AG04449 (cell line): Measurements from ENCODE around the gene COMMD1.
"Not testable (repeated sequence)": the region's sequence is repeated elsewhere in the genome, so short reads cannot be mapped to it uniquely, and the experiment has no call there.

Experiments used
- CTCF ChIA-PET: fragments of 350-600 bp; formaldehyde crosslinking; extraction: SDS; loops from one replicate; lab custom pipeline; 2021; ENCODE audit warnings: antibody characterized with exemption; lab: Yijun Ruan, JAX
- POLR2A ChIA-PET: fragments of 400-600, 350-600 bp; formaldehyde crosslinking; extraction: SDS; loops from one replicate; lab custom pipeline; 2020; ENCODE audit warnings: antibody characterized with exemption, inconsistent platforms; lab: Yijun Ruan, JAX
- DNase-seq: peaks from one replicate; pipeline ENCODE4 v3.0.0-alpha.2; 2010; ENCODE audit warnings: low read depth, low spot score
- H3K4me3 ChIP-seq: 2 replicates; pipeline ENCODE4 v1.5.1; 2011; ENCODE audit warnings: low read depth, mild to moderate bottlenecking, control low read depth, low read length
- TF ChIP-seq, protein P1 (sequence below): IDR thresholded peaks from one replicate; pipeline ENCODE4 v1.5.1; 2011; ENCODE audit warnings: mild to moderate bottlenecking, moderate library complexity, low read length, control low read depth, inconsistent platforms; ENCODE audit not compliant: insufficient read depth; ENCODE audit errors: missing control alignments

COMMD1 gene

DNA sequence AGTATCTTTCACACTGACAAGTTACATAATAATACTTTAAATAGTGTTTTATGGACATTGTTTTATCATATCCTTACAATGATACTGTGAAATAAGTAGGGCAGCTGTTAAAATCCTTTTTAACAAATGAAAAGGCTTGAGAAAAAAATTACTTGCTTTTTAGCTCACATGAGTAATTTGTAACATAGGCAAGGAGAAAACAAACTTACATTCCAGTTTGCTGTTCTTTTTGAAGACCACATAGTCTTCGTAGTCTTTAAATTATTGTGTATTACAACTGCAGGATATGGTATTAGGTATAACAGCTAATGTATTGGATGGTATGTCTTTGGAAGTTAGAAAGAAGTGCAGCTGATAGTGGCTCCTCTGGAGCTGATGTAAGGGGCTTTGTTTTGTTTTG is 130.8 kb downstream of the COMMD1 start:
- ChIA-PET CTCF (interaction anchor here (1.3 to 1.7 kb wide), 2 partner anchors 28 to 43 kb away, joined by 3 to 4 read pairs; no protein-coding TSS in a partner anchor), POLR2A (no interaction called here)
- H3K4me3 ChIP-seq, result no peak overlapping the region
- TF ChIP-seq, protein P1, sequence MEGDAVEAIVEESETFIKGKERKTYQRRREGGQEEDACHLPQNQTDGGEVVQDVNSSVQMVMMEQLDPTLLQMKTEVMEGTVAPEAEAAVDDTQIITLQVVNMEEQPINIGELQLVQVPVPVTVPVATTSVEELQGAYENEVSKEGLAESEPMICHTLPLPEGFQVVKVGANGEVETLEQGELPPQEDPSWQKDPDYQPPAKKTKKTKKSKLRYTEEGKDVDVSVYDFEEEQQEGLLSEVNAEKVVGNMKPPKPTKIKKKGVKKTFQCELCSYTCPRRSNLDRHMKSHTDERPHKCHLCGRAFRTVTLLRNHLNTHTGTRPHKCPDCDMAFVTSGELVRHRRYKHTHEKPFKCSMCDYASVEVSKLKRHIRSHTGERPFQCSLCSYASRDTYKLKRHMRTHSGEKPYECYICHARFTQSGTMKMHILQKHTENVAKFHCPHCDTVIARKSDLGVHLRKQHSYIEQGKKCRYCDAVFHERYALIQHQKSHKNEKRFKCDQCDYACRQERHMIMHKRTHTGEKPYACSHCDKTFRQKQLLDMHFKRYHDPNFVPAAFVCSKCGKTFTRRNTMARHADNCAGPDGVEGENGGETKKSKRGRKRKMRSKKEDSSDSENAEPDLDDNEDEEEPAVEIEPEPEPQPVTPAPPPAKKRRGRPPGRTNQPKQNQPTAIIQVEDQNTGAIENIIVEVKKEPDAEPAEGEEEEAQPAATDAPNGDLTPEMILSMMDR, result no peak
- no peak for DNase-seq

DNA sequence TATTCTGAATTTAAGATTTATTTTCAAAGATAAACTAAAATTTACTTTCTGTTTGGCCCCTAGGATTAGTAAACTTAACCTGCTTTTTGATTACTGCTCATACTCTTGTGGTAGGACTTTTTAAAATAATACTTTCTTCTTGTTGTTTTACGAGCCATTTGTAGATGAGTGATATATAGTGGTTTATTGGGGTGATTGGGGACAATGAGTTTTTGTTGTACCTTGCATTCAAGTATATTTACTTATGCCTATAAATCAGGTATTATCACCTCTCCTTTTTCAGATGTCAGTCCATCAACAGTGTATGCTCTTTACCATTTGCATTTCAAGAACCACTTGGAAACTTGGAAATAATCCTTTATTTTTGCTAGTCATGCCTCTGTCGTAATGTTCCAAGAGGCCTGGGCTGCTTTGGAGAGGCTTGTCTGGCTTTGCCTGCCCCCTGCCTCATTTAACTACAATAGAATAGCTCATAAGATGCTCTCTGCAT is 131.3 kb downstream of the COMMD1 start:
- no peak for DNase-seq
- ChIA-PET CTCF (interaction anchor here (1.7 kb wide), 1 partner anchor 44 kb away, joined by 4 read pairs; no protein-coding TSS in a partner anchor), POLR2A (no interaction called here)
- H3K4me3 ChIP-seq, result no peak overlapping the region
- TF ChIP-seq, protein P1, result no peak

DNA sequence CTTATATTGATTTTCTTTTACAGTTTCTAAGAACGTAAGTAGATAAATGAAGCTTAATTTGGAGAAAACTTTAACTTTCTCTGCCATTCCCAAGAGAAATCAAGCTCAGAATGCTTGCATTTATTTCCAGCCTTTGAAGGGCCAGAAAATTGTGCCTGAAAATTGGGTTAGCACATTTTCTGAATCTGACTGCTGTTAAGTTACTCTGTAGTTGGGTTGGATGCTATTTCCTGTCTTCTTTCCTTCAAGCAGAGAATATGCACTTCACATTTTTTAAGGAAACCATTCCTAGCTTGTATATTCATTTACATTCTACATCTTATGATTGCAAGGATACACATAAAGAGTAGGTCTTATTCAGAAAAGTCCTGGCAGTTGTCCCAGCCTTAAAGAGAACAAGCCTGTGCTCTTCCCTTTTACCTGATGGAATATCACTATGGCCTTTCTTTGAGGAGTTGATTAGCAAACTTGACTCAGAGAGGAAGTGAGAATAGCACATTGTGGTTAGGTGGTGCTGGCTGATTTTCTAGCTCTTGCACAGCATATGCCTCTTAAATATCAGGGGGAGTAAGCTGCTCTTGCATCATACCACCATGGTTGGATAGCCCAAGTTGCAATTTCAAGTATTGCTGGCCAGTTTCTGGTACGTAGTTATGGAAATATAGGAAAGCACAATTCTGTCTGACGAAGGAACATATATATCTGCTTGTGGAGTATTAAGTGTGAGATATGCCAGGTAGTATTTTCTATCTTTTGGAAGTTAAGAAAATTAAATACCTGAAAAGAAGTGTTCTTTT is 133.7 kb downstream of the COMMD1 start:
- peak; percentile 14 for DNase-seq
- TF ChIP-seq, protein P1, result no peak
- POLR2A ChIA-PET, result interaction anchor here (0.6 kb wide), 1 partner anchor 27 kb away, joined by 4 read pairs; no protein-coding TSS in a partner anchor
- no peak overlapping the region for H3K4me3 ChIP-seq
- CTCF ChIA-PET, result no interaction called here

DNA sequence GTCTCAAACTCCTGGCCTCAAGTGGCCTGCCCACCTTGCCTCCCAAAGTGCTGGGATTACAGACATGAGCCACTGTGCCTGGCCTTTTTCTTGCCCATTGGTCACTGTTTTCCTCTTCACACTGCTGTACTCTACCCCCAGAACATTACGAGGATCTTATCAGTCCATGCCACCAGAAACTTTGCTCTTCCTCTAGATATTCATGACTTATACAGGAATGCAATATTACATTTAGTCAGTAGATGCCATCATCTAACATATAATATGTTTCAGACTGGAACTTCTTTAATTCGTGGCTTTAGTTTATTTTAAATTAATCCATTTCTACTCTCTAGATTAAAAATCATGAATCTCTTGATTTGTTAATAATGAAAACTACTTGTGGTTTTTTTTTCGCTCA is 135.5 kb downstream of the COMMD1 start:
- CTCF ChIA-PET, result no interaction called here
- TF ChIP-seq, protein P1, result no peak
- DNase-seq, result no peak

DNA sequence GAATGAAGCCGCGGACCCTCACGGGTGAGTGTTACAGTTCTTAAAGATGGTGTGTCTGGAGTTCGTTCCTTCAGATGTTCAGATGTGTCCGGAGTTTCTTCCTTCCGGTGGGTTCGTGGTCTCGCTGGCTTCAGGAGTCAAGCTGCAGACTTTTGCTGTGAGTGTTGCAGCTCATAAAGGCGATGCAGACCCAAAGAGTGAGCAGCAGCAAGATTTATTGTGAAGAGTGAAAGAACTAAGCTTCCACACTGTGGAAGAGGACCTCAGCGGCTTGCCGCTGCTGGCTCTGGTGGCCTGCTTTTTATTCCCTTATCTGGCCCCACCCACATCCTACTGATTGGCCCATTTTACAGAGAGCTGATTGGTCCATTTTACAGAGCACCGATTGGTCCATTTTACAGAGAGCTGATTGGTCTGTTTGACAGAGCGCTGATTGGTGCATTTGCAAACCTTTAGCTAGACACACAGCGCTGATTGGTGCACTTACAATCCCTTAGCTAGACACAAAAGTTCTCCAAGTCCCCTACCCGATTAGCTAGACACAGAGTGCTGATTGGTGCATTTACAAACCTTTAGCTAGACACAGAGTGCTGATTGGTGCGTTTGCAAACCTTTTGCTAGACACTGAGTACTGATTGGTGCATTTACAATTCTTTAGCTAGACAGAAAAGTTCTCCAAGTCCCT is 136.4 kb downstream of the COMMD1 start:
- POLR2A ChIA-PET, CTCF ChIA-PET, DNase-seq, H3K4me3 ChIP-seq: not testable (repeated sequence)

More for the DNA sequence above, 135.5 kb downstream of the COMMD1 start:
- H3K4me3 ChIP-seq, result no peak overlapping the region
- POLR2A ChIA-PET, result no interaction called here

DNA sequence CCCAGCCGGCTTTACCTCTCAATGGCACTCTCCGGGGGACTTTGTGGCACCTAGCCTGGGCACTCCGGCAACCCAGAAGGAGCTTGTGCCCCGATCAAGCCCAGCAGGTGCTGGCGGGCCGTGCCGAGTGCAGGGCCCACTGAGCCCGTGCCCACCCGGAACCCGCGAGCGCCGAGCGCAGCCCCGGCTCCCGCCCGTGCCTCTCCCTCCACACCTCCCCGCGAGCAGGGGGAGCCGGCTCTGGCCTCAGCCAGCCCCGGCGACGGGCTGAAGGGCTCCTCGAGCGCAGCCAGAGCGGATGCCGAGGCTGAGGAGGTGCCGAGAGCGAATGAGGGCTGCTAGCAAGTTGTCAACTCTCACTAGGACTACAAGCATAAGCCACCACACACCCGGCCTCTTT is 136.9 kb downstream of the COMMD1 start:
- H3K4me3 ChIP-seq, result no peak overlapping the region
- ChIA-PET POLR2A (no interaction called here), CTCF (no interaction called here)
- TF ChIP-seq, protein P1, result no peak
- DNase-seq, result no peak
